ENCODE data around the gene CD2.

DNA sequence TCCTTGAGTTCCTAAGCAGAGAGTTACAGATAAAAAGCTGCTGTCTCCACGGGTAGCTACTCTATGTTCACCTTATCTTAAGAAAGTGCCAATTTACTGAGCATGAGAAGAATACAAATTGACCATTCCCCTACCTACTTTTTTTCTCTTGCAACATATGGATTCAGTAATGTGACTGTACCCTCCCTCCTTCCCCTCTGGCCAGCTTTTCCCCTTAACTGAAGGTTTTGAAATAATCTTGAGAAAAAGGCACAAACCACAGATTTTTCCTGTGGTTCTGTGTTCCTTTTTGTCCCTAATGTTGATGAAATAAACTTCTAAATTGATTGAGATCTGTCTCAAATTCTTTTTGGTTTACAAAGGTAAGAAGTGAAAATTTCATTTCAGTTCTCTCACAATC lies 2.6 kb upstream of the CD2 start:
- TF ChIP-seq, protein P1, sequence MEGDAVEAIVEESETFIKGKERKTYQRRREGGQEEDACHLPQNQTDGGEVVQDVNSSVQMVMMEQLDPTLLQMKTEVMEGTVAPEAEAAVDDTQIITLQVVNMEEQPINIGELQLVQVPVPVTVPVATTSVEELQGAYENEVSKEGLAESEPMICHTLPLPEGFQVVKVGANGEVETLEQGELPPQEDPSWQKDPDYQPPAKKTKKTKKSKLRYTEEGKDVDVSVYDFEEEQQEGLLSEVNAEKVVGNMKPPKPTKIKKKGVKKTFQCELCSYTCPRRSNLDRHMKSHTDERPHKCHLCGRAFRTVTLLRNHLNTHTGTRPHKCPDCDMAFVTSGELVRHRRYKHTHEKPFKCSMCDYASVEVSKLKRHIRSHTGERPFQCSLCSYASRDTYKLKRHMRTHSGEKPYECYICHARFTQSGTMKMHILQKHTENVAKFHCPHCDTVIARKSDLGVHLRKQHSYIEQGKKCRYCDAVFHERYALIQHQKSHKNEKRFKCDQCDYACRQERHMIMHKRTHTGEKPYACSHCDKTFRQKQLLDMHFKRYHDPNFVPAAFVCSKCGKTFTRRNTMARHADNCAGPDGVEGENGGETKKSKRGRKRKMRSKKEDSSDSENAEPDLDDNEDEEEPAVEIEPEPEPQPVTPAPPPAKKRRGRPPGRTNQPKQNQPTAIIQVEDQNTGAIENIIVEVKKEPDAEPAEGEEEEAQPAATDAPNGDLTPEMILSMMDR (IDR thresholded peaks at IDR 0.05; ENCODE audit: low read length), result no peak
- TF ChIP-seq EZH2 (optimal IDR thresholded peaks at IDR 0.05; ENCODE audit: low read depth, low read length) (no peak), EZH2phosphoT487 (IDR thresholded peaks at IDR 0.05; ENCODE audit: low read length) (no peak)
